ENCODE results near the gene ZBTB46. TPM values are rescaled to one million over a fixed set of nuclear protein-coding genes. Genes with fewer than 3 reads are reported as not detected.

ZBTB46 gene
- total and polyA plus RNA-seq, 4 donors = 0.79 to 12.1 (median 4.7) TPM

DNA sequence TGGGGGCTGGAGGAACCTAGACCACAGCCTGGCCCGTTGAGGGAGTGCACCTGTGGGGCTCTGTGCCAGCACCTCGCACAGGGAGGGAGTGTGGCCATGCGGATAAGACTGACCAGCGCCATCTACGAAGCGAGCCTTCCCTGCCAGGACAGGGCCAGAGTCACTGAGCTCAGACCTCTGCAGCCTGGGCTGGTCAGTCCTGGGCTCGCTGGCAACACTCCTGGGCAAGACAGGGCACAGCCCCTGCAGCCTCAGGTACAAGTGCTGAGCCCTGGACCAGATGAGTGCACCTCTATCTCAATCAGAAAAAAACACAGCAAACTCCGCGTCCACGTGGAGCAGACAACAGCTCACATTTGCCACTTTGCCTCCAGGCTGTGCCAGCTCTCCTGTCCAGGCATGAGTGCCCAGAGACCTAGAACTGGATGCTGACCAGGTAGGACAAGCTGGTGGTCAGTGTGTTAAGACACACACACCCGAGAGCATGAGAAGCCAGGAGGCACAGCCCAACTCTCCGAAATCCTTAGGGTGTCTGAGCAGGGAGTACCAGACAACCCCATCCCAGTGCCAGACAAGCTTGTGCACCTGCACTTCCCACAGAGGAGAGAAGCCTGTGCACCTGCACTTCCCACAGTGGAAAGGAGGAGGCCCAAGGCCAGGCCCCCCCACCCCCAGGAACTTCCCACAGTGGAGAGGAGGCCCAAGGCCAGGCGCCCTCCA, 128.2 kb downstream of the ZBTB46 start:
- DNase-seq (ENCODE audit: low spot score) = no peak
- Histone ChIP-seq H3K4me1 (ENCODE audit: control insufficient read depth in 4 of 4, insufficient read depth in 4 of 4, low read length in 3 of 4) (peaks cover 0 to 14% (median 10%) of the 10 kb centered on the region in 4 donors), H3K27me3 (ENCODE audit: control insufficient read depth in 4 of 4, insufficient read depth in 4 of 4, low read length in 3 of 4) (no peaks in the 10 kb centered on the region), H3K36me3 (ENCODE audit: control insufficient read depth in 4 of 4, insufficient read depth in 3 of 4, low read depth in 1 of 4, low read length in 3 of 4) (peaks cover 0 to 25% (median 9%) of the 10 kb centered on the region in 4 donors), H3K9ac (ENCODE audit: low read depth in 1 of 2, low read length in 2 of 2) (no peak overlapping the region), H3K27ac (ENCODE audit: low read depth in 1 of 2, low read length in 2 of 2) (no peak overlapping the region), H3K9me3 (ENCODE audit: control insufficient read depth in 4 of 4, low read length in 3 of 4) (no peaks in the 10 kb centered on the region), H3K4me3 (ENCODE audit: low read depth in 1 of 3, low read length in 3 of 3) (no peak overlapping the region)
- TF ChIP-seq YY1 (IDR thresholded peaks at IDR 0.05) = no peak
- TF ChIP-seq RAD21 (IDR thresholded peaks at IDR 0.05) = no peak
- TF ChIP-seq HNF4A (conservative IDR thresholded peaks at IDR 0.05) = no peak
- WGBS = 85% methylated on average over 13 of the region's 13 CpGs

DNA sequence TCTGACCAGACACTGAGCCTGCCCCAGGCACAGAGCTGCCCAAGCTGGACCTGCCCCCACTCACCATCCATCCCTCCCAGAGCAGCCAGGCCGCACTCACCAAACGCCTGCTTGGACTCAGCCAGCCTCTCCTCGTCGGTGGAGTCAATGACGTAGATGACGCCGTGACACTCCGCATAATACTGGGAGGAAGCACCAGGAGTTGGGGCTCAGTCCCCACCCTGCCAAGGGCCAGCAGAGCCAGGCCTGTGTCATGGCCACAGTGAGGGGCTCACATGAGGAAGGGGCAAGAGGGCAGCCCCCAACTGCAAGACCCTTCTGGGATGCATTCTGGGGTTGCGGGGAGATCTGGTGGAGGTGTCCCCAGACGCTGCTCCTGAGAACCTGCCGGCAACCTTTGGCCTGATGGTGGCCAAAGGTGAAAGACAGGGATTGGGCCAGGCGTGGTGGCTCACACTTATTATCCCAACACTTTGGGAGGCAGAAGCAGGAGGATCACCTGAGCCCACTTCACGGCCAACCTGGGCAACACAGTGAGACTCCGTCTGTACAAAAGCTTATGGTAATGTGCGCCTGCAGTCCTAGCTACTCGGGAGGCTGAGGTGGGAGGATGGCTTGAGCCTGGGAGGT, 128.9 kb downstream of the ZBTB46 start:
- TF ChIP-seq FOXA2 (IDR thresholded peaks at IDR 0.05) (no peak), YY1 (IDR thresholded peaks at IDR 0.05) (no peak), ZBTB33 (IDR thresholded peaks at IDR 0.05) (no peak), CTCF (IDR thresholded peaks at IDR 0.05; ENCODE audit: low read depth, low read length, missing input control) (no peak), EGR1 (IDR thresholded peaks at IDR 0.05; ENCODE audit: low read depth in 2 of 2) (no peak), HNF4A (conservative IDR thresholded peaks at IDR 0.05) (no peak), TAF1 (conservative IDR thresholded peaks at IDR 0.05) (no peak), MAX (IDR thresholded peaks at IDR 0.05) (no peak), GABPA (IDR thresholded peaks at IDR 0.05 in 1 of 2, conservative IDR thresholded peaks at IDR 0.05 in 1 of 2) (no peak), HNF4G (IDR thresholded peaks at IDR 0.05) (no peak), JUND (IDR thresholded peaks at IDR 0.05) (no peak), SP1 (IDR thresholded peaks at IDR 0.05) (no peak), NR2F2 (IDR thresholded peaks at IDR 0.05) (no peak), RXRA (IDR thresholded peaks at IDR 0.05) (no peak), FOXA1 (IDR thresholded peaks at IDR 0.05) (no peak), ATF3 (IDR thresholded peaks at IDR 0.05) (no peak), RAD21 (IDR thresholded peaks at IDR 0.05) (no peak), REST (IDR thresholded peaks at IDR 0.05) (no peak)
- no peak for DNase-seq (ENCODE audit: low spot score)
- Histone ChIP-seq H3K4me1 (ENCODE audit: control insufficient read depth in 4 of 4, insufficient read depth in 4 of 4, low read length in 3 of 4) (peaks cover 1 to 20% (median 15%) of the 10 kb centered on the region in 4 donors), H3K9me3 (ENCODE audit: control insufficient read depth in 4 of 4, low read length in 3 of 4) (no peaks in the 10 kb centered on the region), H3K36me3 (ENCODE audit: control insufficient read depth in 4 of 4, insufficient read depth in 3 of 4, low read depth in 1 of 4, low read length in 3 of 4) (peaks cover 0 to 25% (median 9%) of the 10 kb centered on the region in 4 donors), H3K9ac (ENCODE audit: low read depth in 1 of 2, low read length in 2 of 2) (no peak overlapping the region), H3K27ac (ENCODE audit: low read depth in 1 of 2, low read length in 2 of 2) (no peak overlapping the region), H3K27me3 (ENCODE audit: control insufficient read depth in 4 of 4, insufficient read depth in 4 of 4, low read length in 3 of 4) (no peaks in the 10 kb centered on the region), H3K4me3 (ENCODE audit: low read depth in 1 of 3, low read length in 3 of 3) (no peak overlapping the region)
- 93% methylated on average over 16 of the region's 16 CpGs for WGBS
